ENCODE data around the gene DNAI2.

The DNAI2 gene

DNA sequence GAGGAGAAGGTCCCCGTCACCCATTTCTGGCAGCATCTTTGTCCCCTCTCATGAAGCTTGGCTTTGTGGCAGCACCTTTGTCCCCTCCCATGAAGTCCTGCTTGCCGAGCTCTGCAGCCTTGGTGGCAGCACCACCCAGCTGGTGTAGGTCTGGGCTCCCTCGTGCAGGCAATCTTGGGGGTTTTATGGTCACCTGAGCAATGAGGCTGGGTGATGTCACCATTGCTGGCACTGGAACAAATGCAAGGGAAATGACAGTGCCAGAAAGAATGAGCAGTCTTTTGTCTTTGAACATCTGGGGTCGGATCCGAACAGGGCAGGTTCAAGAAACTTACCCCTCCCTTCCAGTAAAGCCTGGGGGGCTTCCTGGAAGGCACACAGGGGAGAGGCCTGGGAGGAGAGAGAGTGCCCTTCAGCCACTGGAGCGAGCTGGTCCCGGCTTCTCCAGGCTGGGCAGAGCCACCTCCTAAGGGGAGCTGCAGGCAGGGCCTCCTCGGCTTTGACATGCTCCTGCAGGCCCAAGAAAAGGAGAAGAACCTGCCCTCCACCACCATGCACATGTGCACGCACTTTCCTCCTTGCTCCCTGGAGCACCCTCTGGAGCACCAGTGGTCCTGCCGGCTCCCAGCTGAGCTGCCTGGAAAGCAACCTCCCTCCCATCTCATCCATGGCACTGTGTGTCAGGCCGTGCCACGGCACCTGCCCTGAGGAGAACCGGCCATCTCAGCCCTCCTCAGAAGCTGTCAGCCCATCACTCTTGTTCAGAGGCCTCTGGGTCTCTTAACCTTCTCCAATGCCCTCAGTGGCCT, 71.6 kb downstream of the DNAI2 start:
- TF ChIP-seq EZH2phosphoT487 (IDR thresholded peaks at IDR 0.05; ENCODE audit: borderline replicate concordance), result no peak
- TF ChIP-seq, protein P1, sequence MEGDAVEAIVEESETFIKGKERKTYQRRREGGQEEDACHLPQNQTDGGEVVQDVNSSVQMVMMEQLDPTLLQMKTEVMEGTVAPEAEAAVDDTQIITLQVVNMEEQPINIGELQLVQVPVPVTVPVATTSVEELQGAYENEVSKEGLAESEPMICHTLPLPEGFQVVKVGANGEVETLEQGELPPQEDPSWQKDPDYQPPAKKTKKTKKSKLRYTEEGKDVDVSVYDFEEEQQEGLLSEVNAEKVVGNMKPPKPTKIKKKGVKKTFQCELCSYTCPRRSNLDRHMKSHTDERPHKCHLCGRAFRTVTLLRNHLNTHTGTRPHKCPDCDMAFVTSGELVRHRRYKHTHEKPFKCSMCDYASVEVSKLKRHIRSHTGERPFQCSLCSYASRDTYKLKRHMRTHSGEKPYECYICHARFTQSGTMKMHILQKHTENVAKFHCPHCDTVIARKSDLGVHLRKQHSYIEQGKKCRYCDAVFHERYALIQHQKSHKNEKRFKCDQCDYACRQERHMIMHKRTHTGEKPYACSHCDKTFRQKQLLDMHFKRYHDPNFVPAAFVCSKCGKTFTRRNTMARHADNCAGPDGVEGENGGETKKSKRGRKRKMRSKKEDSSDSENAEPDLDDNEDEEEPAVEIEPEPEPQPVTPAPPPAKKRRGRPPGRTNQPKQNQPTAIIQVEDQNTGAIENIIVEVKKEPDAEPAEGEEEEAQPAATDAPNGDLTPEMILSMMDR (conservative IDR thresholded peaks at IDR 0.05; ENCODE audit: low read length), result no peak
- Histone ChIP-seq H2AFZ (ENCODE audit: low read length) (no peak overlapping the region), H3K79me2 (ENCODE audit: insufficient read depth, low read length) (no peaks in the 10 kb centered on the region), H3K9ac (ENCODE audit: low read depth, low read length, poor library complexity, severe bottlenecking) (no peak overlapping the region), H3K4me3 (ENCODE audit: low read length, poor library complexity, severe bottlenecking) (no peak overlapping the region), H3K9me2 (replicated peaks; ENCODE audit: low read depth, low read length) (no peaks in the 10 kb centered on the region), H4K20me1 (ENCODE audit: insufficient read depth, low read length, poor library complexity, severe bottlenecking) (no peaks in the 10 kb centered on the region), H3K36me3 (ENCODE audit: insufficient read depth, low read length) (no peaks in the 10 kb centered on the region), H3F3A (ENCODE audit: low read depth) (no peaks in the 10 kb centered on the region), H3K4me2 (ENCODE audit: low read depth, low read length, poor library complexity, severe bottlenecking) (no peak overlapping the region), H3K4me1 (ENCODE audit: insufficient read depth, low read length, poor library complexity, severe bottlenecking) (no peaks in the 10 kb centered on the region), H3K27me3 (ENCODE audit: insufficient read depth, low read length, poor library complexity, severe bottlenecking) (no peaks in the 10 kb centered on the region), H3K9me3 (ENCODE audit: insufficient read depth, low read depth, low read length) (no peaks in the 10 kb centered on the region)

DNA sequence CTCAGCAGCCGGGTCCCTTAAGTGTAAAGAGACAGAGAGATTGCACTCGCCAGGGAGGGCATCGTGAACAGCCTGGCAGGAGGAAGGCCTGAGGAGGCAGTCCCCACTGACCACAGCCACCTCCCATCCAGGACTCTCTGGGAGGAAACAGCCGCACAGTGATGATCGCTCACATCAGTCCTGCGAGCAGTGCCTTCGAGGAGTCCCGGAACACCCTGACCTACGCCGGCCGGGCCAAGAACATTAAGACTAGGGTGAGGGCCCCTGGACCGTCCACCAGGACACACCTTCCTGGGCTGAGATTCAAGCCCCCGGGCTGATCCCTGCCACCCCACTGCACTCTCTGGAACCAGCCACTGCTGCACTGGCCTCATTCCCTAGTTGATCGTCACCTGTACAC, 73.6 kb downstream of the DNAI2 start:
- TF ChIP-seq EZH2phosphoT487 (IDR thresholded peaks at IDR 0.05; ENCODE audit: borderline replicate concordance), result no peak
- TF ChIP-seq, protein P1 (conservative IDR thresholded peaks at IDR 0.05; ENCODE audit: low read length), result no peak
- no peaks in the 10 kb centered on the region for H3K9me2 ChIP-seq (replicated peaks; ENCODE audit: low read depth, low read length)

DNA sequence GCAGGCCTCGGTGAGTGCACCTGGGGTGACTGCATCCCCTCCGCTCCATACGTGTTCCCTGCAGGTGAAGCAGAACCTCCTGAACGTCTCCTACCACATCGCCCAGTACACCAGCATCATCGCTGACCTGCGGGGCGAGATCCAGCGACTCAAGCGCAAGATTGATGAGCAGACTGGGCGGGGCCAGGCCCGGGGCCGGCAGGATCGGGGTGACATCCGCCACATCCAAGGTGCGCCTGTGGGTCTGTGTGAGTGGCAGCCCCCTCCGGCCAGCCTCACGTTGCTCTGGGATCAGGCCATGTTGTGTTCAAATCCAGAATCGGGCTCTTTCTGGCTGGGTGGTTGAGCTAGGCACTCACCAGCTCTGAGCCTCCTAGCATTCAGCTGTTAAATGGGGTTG, 75.1 kb downstream of the DNAI2 start:
- H3K36me3 ChIP-seq (ENCODE audit: insufficient read depth, low read length), result no peaks in the 10 kb centered on the region
- no peak overlapping the region for H3K4me3 ChIP-seq (ENCODE audit: low read length, poor library complexity, severe bottlenecking)
- H3K4me2 ChIP-seq (ENCODE audit: low read depth, low read length, poor library complexity, severe bottlenecking), result no peak overlapping the region
- TF ChIP-seq, protein P1 (conservative IDR thresholded peaks at IDR 0.05; ENCODE audit: low read length), result no peak
- no peak for TF ChIP-seq EZH2phosphoT487 (IDR thresholded peaks at IDR 0.05; ENCODE audit: borderline replicate concordance)
- no peaks in the 10 kb centered on the region for H3K27me3 ChIP-seq (ENCODE audit: insufficient read depth, low read length, poor library complexity, severe bottlenecking)
- no peak overlapping the region for H2AFZ ChIP-seq (ENCODE audit: low read length)
- H3K79me2 ChIP-seq (ENCODE audit: insufficient read depth, low read length), result no peaks in the 10 kb centered on the region
- H3F3A ChIP-seq (ENCODE audit: low read depth), result no peaks in the 10 kb centered on the region
- H3K4me1 ChIP-seq (ENCODE audit: insufficient read depth, low read length, poor library complexity, severe bottlenecking), result no peaks in the 10 kb centered on the region
- H3K9me2 ChIP-seq (replicated peaks; ENCODE audit: low read depth, low read length), result no peaks in the 10 kb centered on the region
- no peaks in the 10 kb centered on the region for H3K9me3 ChIP-seq (ENCODE audit: insufficient read depth, low read depth, low read length)
- H4K20me1 ChIP-seq (ENCODE audit: insufficient read depth, low read length, poor library complexity, severe bottlenecking), result no peaks in the 10 kb centered on the region
- no peak overlapping the region for H3K9ac ChIP-seq (ENCODE audit: low read depth, low read length, poor library complexity, severe bottlenecking)

More for the DNA sequence above, 73.6 kb downstream of the DNAI2 start:
- Histone ChIP-seq H3F3A (ENCODE audit: low read depth) (no peaks in the 10 kb centered on the region), H3K4me2 (ENCODE audit: low read depth, low read length, poor library complexity, severe bottlenecking) (no peak overlapping the region), H3K79me2 (ENCODE audit: insufficient read depth, low read length) (no peaks in the 10 kb centered on the region), H3K9me3 (ENCODE audit: insufficient read depth, low read depth, low read length) (no peaks in the 10 kb centered on the region), H3K4me1 (ENCODE audit: insufficient read depth, low read length, poor library complexity, severe bottlenecking) (no peaks in the 10 kb centered on the region), H4K20me1 (ENCODE audit: insufficient read depth, low read length, poor library complexity, severe bottlenecking) (no peaks in the 10 kb centered on the region), H3K9ac (ENCODE audit: low read depth, low read length, poor library complexity, severe bottlenecking) (no peak overlapping the region), H2AFZ (ENCODE audit: low read length) (no peak overlapping the region), H3K36me3 (ENCODE audit: insufficient read depth, low read length) (no peaks in the 10 kb centered on the region), H3K4me3 (ENCODE audit: low read length, poor library complexity, severe bottlenecking) (no peak overlapping the region), H3K27me3 (ENCODE audit: insufficient read depth, low read length, poor library complexity, severe bottlenecking) (no peaks in the 10 kb centered on the region)

All from Loucy (cell line).